HG03097 (cell line): ENCODE data around the gene SLC6A18.
"Not testable (repeated sequence)": the region's sequence is repeated elsewhere in the genome, so short reads cannot be mapped to it uniquely, and the experiment has no call there.

Experiments used
- ATAC-seq: cut with Tn5 transposase; IDR thresholded peaks from one replicate; pipeline ENCODE4 v1.9.1; 2021; ENCODE audit not compliant: unreplicated experiment, low FRiP score

SLC6A18 gene

GRCh38 chr5:1270426-1270825 lies 45.2 kb downstream of the SLC6A18 start:
- ATAC-seq, result no peak

GRCh38 chr5:1270933-1271914 lies 46.0 kb downstream of the SLC6A18 start:
- no peak for ATAC-seq

GRCh38 chr5:1272201-1272600 lies 47.0 kb downstream of the SLC6A18 start:
- no peak for ATAC-seq

- no peak for ATAC-seq
Measured at GRCh38 chr5:1273745-1274144, 48.6 kb downstream of the SLC6A18 start.

- ATAC-seq, result no peak
Measured at GRCh38 chr5:1274471-1274870, 49.3 kb downstream of the SLC6A18 start.

GRCh38 chr5:1275397-1276391 lies 50.5 kb downstream of the SLC6A18 start:
- not testable (repeated sequence) for ATAC-seq

GRCh38 chr5:1276930-1277329 lies 51.7 kb downstream of the SLC6A18 start:
- ATAC-seq, result no peak

GRCh38 chr5:1277331-1277730 lies 52.1 kb downstream of the SLC6A18 start:
- ATAC-seq, result no peak

GRCh38 chr5:1277781-1278180 lies 52.6 kb downstream of the SLC6A18 start:
- ATAC-seq, result no peak

GRCh38 chr5:1278216-1278615 lies 53.0 kb downstream of the SLC6A18 start:
- ATAC-seq, result no peak

GRCh38 chr5:1278656-1279442 lies 53.7 kb downstream of the SLC6A18 start:
- no peak for ATAC-seq

- ATAC-seq, result no peak
Measured at GRCh38 chr5:1279443-1280151, 54.4 kb downstream of the SLC6A18 start.

GRCh38 chr5:1280177-1281037 lies 55.2 kb downstream of the SLC6A18 start:
- ATAC-seq, result no peak

- ATAC-seq, result no peak
Measured at GRCh38 chr5:1281038-1281882, 56.1 kb downstream of the SLC6A18 start.

- ATAC-seq, result no peak
Measured at GRCh38 chr5:1282131-1282992, 57.2 kb downstream of the SLC6A18 start.

GRCh38 chr5:1282993-1283728 lies 58.0 kb downstream of the SLC6A18 start:
- ATAC-seq, result not testable (repeated sequence)
